CD4-positive, alpha-beta T cell treated with Interleukin-2 at 100 ng/mL for 4 hours (primary cell): ENCODE results near the gene WNK1.
"Not testable (repeated sequence)": the region's sequence is repeated elsewhere in the genome, so short reads cannot be mapped to it uniquely, and the experiment has no call there.

Experiments used
- DNase-seq: peaks from one replicate; pipeline ENCODE4 v3.0.0-alpha.2; 2020; ENCODE audit warnings: low spot score

WNK1 gene

GRCh38 chr12:911191-911826, 158.9 kb downstream of the WNK1 start:
- no peak for DNase-seq

- no peak for DNase-seq
Observed at GRCh38 chr12:912466-913235, 160.3 kb downstream of the WNK1 start.

- DNase-seq = no peak
Observed at GRCh38 chr12:913919-914698, 161.7 kb downstream of the WNK1 start.

- DNase-seq = no peak
Observed at GRCh38 chr12:915090-915489, 162.7 kb downstream of the WNK1 start.

- DNase-seq = no peak
Observed at GRCh38 chr12:916240-916639, 163.9 kb downstream of the WNK1 start.

- DNase-seq = no peak
Observed at GRCh38 chr12:916712-917445, 164.5 kb downstream of the WNK1 start.

- no peak for DNase-seq
Observed at GRCh38 chr12:920676-921075, 168.3 kb downstream of the WNK1 start.

- DNase-seq = no peak
Observed at GRCh38 chr12:922285-922684, 169.9 kb downstream of the WNK1 start.

GRCh38 chr12:926641-927040, 174.3 kb downstream of the WNK1 start:
- no peak for DNase-seq

- no peak for DNase-seq
Observed at GRCh38 chr12:931060-931459, 178.7 kb downstream of the WNK1 start.

- DNase-seq = no peak
Observed at GRCh38 chr12:931591-931990, 179.2 kb downstream of the WNK1 start.

GRCh38 chr12:935891-936290, 183.5 kb downstream of the WNK1 start:
- DNase-seq = not testable (repeated sequence)

GRCh38 chr12:936377-937345, 184.3 kb downstream of the WNK1 start:
- DNase-seq = no peak

- no peak for DNase-seq
Observed at GRCh38 chr12:938810-939209, 186.4 kb downstream of the WNK1 start.

GRCh38 chr12:943051-943450, 190.7 kb downstream of the WNK1 start:
- DNase-seq = no peak

- no peak for DNase-seq
Observed at GRCh38 chr12:944211-944610, 191.8 kb downstream of the WNK1 start.

- no peak for DNase-seq
Observed at GRCh38 chr12:946212-946611, 193.8 kb downstream of the WNK1 start.

GRCh38 chr12:946631-947030, 194.3 kb downstream of the WNK1 start:
- no peak for DNase-seq

- DNase-seq = no peak
Observed at GRCh38 chr12:948238-948637, 195.9 kb downstream of the WNK1 start.

GRCh38 chr12:949453-950191, 197.2 kb downstream of the WNK1 start, which contains the start of gene RAD52:
RAD52 (minus strand) TSS chr12:949694; CDS start chr12:933058, 16,636 bp downstream.
- peak; percentile 97 for DNase-seq
